ENCODE measurements around the gene SLF2. TPM values are rescaled to one million over a fixed set of nuclear protein-coding genes. Genes with fewer than 3 reads are reported as not detected.

Gene SLF2
- total and polyA plus RNA-seq, 2 donors from 2014 or later, result 6.7 to 29.6 TPM

GRCh38 chr10:100999742-101000126, 87.0 kb downstream of the SLF2 start, which contains the start of gene LZTS2:
TSS of gene LZTS2 (plus strand) at chr10:100999808. CDS start at chr10:101002539, 2,731 bp downstream.
- intact Hi-C loops (cut with DNase I), result no loop called here
- Histone ChIP-seq H3K36me3 (ENCODE audit: control insufficient read depth in 2 of 3, insufficient read depth in 3 of 3, low read length in 3 of 3) (peaks cover 0 to 16% (median 10%) of the 10 kb centered on the region in 3 donors), H3K9me3 (ENCODE audit: control insufficient read depth in 2 of 3, insufficient read depth in 1 of 3, low read length in 3 of 3) (no peaks in the 10 kb centered on the region), H3K27ac (ENCODE audit: low read depth in 2 of 2, low read length in 2 of 2) (peak within 1 kb of the TSS; percentile 98 to 99), H3K27me3 (ENCODE audit: control insufficient read depth, insufficient read depth, low read length) (no peaks in the 10 kb centered on the region), H3K4me1 (ENCODE audit: control insufficient read depth in 2 of 3, insufficient read depth in 2 of 3, low read depth in 1 of 3, low read length in 3 of 3) (peaks cover 7 to 32% (median 8%) of the 10 kb centered on the region in 3 donors), H3K9ac (ENCODE audit: low read length in 3 of 3) (peak within 1 kb of the TSS; percentile 54 to 99 (median 88)), H3K4me3 (ENCODE audit: low read length in 3 of 3) (peak within 1 kb of the TSS; percentile 75 to 93 (median 81))
- FAIRE-seq (no peak), DNase-seq (no peak)
- no peak for TF ChIP-seq CTCF (IDR thresholded peaks at IDR 0.05; ENCODE audit: borderline replicate concordance, extremely low read depth, insufficient read depth)

DNA sequence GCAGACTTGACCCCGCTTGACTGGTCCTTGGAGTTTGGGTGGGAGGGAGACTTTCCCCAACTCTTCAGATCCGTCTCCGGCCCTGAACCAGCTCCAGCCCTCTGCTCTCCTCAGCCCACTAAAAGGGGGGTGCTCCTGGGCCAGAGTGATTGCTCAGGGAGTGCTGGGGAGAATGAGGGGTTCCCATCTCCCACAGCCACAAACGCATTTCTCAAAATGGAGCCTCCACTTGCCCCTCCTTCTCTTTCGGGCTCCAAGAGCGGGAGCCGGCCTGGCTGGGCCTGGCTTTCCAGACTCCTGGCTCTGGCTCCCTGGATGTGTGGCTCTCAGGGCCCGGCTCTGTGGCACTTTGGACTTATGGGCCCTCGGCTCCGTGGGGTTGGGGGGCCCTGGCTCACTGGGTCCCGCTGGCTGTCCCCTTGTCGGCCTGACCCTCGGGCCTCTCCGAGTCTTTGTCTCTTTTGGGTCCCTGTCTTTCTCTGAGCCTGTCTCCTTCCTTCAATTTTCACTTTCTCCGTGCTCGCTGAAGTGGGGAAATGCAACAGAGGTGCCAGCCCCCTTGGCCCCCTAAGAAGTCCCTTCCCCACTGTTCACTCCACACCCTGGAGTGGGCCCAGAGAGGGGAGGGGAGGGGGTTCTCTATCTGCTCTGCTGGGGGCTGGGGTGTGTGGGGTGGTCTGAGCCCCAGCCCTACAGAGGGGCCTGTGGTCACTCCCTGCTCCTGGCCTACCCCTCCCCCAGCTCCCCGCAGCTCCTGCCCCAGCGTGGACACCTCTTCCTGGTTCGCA, 87.6 kb downstream of the SLF2 start:
- Histone ChIP-seq H3K36me3 (ENCODE audit: control insufficient read depth in 2 of 3, insufficient read depth in 3 of 3, low read length in 3 of 3) (peaks cover 0 to 16% (median 11%) of the 10 kb centered on the region in 3 donors), H3K4me1 (ENCODE audit: control insufficient read depth in 2 of 3, insufficient read depth in 2 of 3, low read depth in 1 of 3, low read length in 3 of 3) (peaks cover 7 to 32% (median 8%) of the 10 kb centered on the region in 3 donors), H3K27ac (ENCODE audit: low read depth in 2 of 2, low read length in 2 of 2) (peak overlapping the region; percentile 98 to 99), H3K9ac (ENCODE audit: low read length in 3 of 3) (peak overlapping the region; percentile 54 to 99 (median 88)), H3K9me3 (ENCODE audit: control insufficient read depth in 2 of 3, insufficient read depth in 1 of 3, low read length in 3 of 3) (no peaks in the 10 kb centered on the region), H3K4me3 (ENCODE audit: low read length in 3 of 3) (peak overlapping the region; percentile 75 to 93 (median 81)), H3K27me3 (ENCODE audit: control insufficient read depth, insufficient read depth, low read length) (no peaks in the 10 kb centered on the region)
- intact Hi-C loops (cut with DNase I), result no loop called here
- TF ChIP-seq CTCF (IDR thresholded peaks at IDR 0.05; ENCODE audit: borderline replicate concordance, extremely low read depth, insufficient read depth), result no peak
- FAIRE-seq, result no peak
- DNase-seq, result peak; percentile 48 to 85 (median 73)

- Histone ChIP-seq H3K36me3 (ENCODE audit: control insufficient read depth in 2 of 3, insufficient read depth in 3 of 3, low read length in 3 of 3) (peaks cover 0 to 20% (median 13%) of the 10 kb centered on the region in 3 donors), H3K27ac (ENCODE audit: low read depth in 2 of 2, low read length in 2 of 2) (peak overlapping the region; percentile 98 to 99), H3K9ac (ENCODE audit: low read length in 3 of 3) (peak overlapping the region; percentile 4 to 99 (median 56)), H3K27me3 (ENCODE audit: control insufficient read depth, insufficient read depth, low read length) (no peaks in the 10 kb centered on the region), H3K4me1 (ENCODE audit: control insufficient read depth in 2 of 3, insufficient read depth in 2 of 3, low read depth in 1 of 3, low read length in 3 of 3) (peaks cover 7 to 32% (median 8%) of the 10 kb centered on the region in 3 donors), H3K9me3 (ENCODE audit: control insufficient read depth in 2 of 3, insufficient read depth in 1 of 3, low read length in 3 of 3) (no peaks in the 10 kb centered on the region), H3K4me3 (ENCODE audit: low read length in 3 of 3) (peak overlapping the region; percentile 3 to 93 (median 4))
- intact Hi-C loops (cut with DNase I), result no loop called here
- no peak for TF ChIP-seq CTCF (IDR thresholded peaks at IDR 0.05; ENCODE audit: borderline replicate concordance, extremely low read depth, insufficient read depth)
- FAIRE-seq (peak; percentile 73), DNase-seq (peak; percentile 82 to 97 (median 83))
These were observed 88.3 kb downstream of the SLF2 start for GRCh38 chr10:101000915-101001658.

Data from kidney (tissue), 14 donors.